CD4-positive, alpha-beta T cell treated with Interleukin-4 for 1 hour (primary cell): Measurements from ENCODE around the gene OR51E1.
A peak's percentile ranks its signal among the peaks of the same experiment; 100 is the strongest.

Source experiments
- DNase-seq, 2 donors: peaks; one replicate each; pipeline ENCODE4 v3.0.0-alpha.2; 2020 to 2022

The OR51E1 gene

GRCh38 chr11:4643682-4644081, at the start of gene OR51E1:
Gene OR51E1 (plus strand): TSS chr11:4643982. CDS start chr11:4652527, 8,545 bp downstream.
- DNase-seq, result no peak

GRCh38 chr11:4605057-4605456, 38.7 kb upstream of the OR51E1 start:
- DNase-seq, result no peak

GRCh38 chr11:4606231-4607015, 37.4 kb upstream of the OR51E1 start:
- no peak for DNase-seq

- no peak for DNase-seq
Observed at GRCh38 chr11:4607096-4607495, 36.7 kb upstream of the OR51E1 start.

- peak; percentile 94 to 96 for DNase-seq
Observed at GRCh38 chr11:4607781-4608666, 35.8 kb upstream of the OR51E1 start, which contains the start of gene TRIM68. Gene TRIM68 (minus strand): TSS chr11:4608231. CDS start chr11:4605504, 2,727 bp downstream.

- peak in 1 of 2 donors; percentile 39 for DNase-seq
Observed at GRCh38 chr11:4610258-4610935, 33.4 kb upstream of the OR51E1 start.

- DNase-seq, result no peak
Observed at GRCh38 chr11:4611986-4612385, 31.8 kb upstream of the OR51E1 start.

- DNase-seq, result no peak
Observed at GRCh38 chr11:4615856-4616444, 27.8 kb upstream of the OR51E1 start.

GRCh38 chr11:4619514-4619913, 24.3 kb upstream of the OR51E1 start:
- DNase-seq, result no peak

GRCh38 chr11:4626207-4627099, 17.3 kb upstream of the OR51E1 start:
- DNase-seq, result peak; percentile 25

- no peak for DNase-seq
Observed at GRCh38 chr11:4636136-4636535, 7.6 kb upstream of the OR51E1 start.

GRCh38 chr11:4636962-4637661, 6.7 kb upstream of the OR51E1 start, which contains the start of gene OR51D1:
Gene OR51D1 (plus strand): TSS chr11:4637477. CDS start chr11:4639791, 2,314 bp downstream.
- peak; percentile 58 for DNase-seq

- no peak for DNase-seq
Observed at GRCh38 chr11:4637662-4638047, 6.1 kb upstream of the OR51E1 start.

- DNase-seq, result no peak
Observed at GRCh38 chr11:4639931-4640330, 3.9 kb upstream of the OR51E1 start.

- DNase-seq, result no peak
Observed at GRCh38 chr11:4641501-4641900, 2.3 kb upstream of the OR51E1 start.

- no peak for DNase-seq
Observed at GRCh38 chr11:4642043-4642442, 1.7 kb upstream of the OR51E1 start.

- no peak for DNase-seq
Observed at GRCh38 chr11:4643076-4643475, 706 bp upstream of the OR51E1 start.

GRCh38 chr11:4644233-4644632, 451 bp downstream of the OR51E1 start:
- DNase-seq, result no peak

- no peak for DNase-seq
Observed at GRCh38 chr11:4645974-4646373, 2.2 kb downstream of the OR51E1 start.

- no peak for DNase-seq
Observed at GRCh38 chr11:4647766-4648165, 4.0 kb downstream of the OR51E1 start.
